Measurements from ENCODE around the gene IFRD2. TPM values are rescaled to one million over a fixed set of nuclear protein-coding genes. Genes with fewer than 3 reads are reported as not detected.

The IFRD2 gene
- total and polyA plus RNA-seq, 2 of the 13 experiments (the other 11 are each of a cell fraction or from before 2014, with no cell fraction given): 32.8 to 96.1 TPM

DNA sequence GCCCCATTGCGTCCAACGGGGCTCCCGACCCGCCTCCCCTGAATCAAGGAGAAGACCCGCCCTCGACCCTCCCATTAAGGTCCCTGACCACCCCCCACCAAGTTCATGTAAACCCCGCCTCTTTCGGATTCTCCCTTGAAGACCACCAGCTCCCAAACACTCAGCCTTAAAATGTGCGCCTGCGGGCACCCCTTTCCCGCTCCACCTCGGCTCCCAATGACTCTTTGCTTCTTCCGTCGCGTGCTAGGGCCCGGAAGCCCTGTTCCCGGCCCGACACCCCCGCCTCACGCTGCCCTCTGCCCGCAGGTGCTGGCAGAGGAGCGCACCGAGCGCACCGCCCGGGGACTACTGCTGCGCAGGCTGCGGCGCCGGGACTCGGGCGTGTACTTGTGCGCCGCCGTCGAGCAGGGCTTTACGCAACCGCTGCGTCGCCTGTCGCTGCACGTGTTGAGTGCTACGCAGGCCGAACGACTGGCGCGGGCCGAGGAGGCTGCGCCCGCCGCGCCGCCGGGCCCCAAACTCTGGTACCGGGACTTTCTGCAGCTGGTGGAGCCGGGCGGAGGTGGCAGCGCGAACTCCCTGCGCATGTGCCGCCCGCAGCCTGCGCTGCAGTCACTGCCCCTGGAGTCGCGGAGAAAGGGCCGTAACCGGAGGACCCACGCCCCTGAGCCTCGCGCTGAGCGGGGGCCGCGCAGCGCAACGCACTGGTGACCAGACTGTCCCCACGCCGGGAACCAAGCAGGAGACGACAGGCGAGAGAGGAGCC is 16.1 kb downstream of the IFRD2 start:
- DNase-seq (ENCODE audit: low spot score) (no peak), FAIRE-seq (no peak), ATAC-seq (no peak)
- peaks cover 14 to 30% of the 10 kb centered on the region in 2 experiments for H3K36me3 ChIP-seq (replicated peaks in 1 of 2; ENCODE audit: control insufficient read depth in 1 of 2, insufficient read depth in 2 of 2, low read length in 2 of 2)
- ChIA-PET CTCF (ENCODE audit: low intra/inter-chr PET ratio, low total read pairs) (interaction anchor here (6.4 kb wide), 1 partner anchor 49 kb away, joined by 63 read pairs; no protein-coding TSS in a partner anchor), POLR2A (interaction anchor here (0.8 to 1.7 kb wide), 3 partner anchors 12 to 16 kb away, joined by 3 to 7 read pairs (median 4); partner anchors contain the start of gene IFRD2)
- intact Hi-C loops (cut with micrococcal nuclease; ENCODE audit: unreplicated experiment) (no loop called here), in situ Hi-C loops (cut with HindIII; ENCODE audit: extremely low pct_ligation_motif_present, low pct_unique_long_range_greater_than_20kb) (loop anchor here (10.0 kb wide), 1 partner anchor 81 kb away; the partner anchor contains the start of gene GNAT1)
- H3K27ac ChIP-seq (ENCODE audit: extremely low read length, insufficient read depth, low read length): no peak overlapping the region
- no peak overlapping the region for H3K9ac ChIP-seq (ENCODE audit: insufficient read depth, low read depth, low read length)
- TF ChIP-seq RBFOX2 (IDR thresholded peaks at IDR 0.05; ENCODE audit: low read depth, low read length) (peak; percentile 66), TP53 (CRISPR knock-in tag; conservative IDR thresholded peaks at IDR 0.05) (no peak), SNAPC4 (CRISPR knock-in tag; IDR thresholded peaks at IDR 0.05) (no peak), AGO2 (optimal IDR thresholded peaks at IDR 0.05; ENCODE audit: low read depth, low read length) (peak; percentile 87)
- H3K4me2 ChIP-seq (ENCODE audit: low read depth, low read length): no peak overlapping the region
- H3K9me3 ChIP-seq (ENCODE audit: low read length): no peaks in the 10 kb centered on the region
- no peak overlapping the region for H3K4me3 ChIP-seq (replicated peaks in 1 of 3; ENCODE audit: insufficient read depth in 1 of 3, low read depth in 2 of 3, low read length in 3 of 3)
- H3K4me1 ChIP-seq (ENCODE audit: insufficient read depth, low read length): peaks cover 51% of the 10 kb centered on the region
- H2AFZ ChIP-seq (ENCODE audit: low read length): no peak overlapping the region
- no peaks in the 10 kb centered on the region for H3K27me3 ChIP-seq (ENCODE audit: control insufficient read depth in 1 of 2, insufficient read depth in 2 of 2, low read length in 2 of 2)
- peaks cover 12% of the 10 kb centered on the region for H3K79me2 ChIP-seq (ENCODE audit: insufficient read depth, low read length)
- BruUV-seq (replicated peaks): TSS peak; percentile 30
- no peaks in the 10 kb centered on the region; the same call in 1 of the 2 replicates for H4K20me1 ChIP-seq (ENCODE audit: insufficient read depth, low read length)
- WGBS (ENCODE audit: low lambda C conversion rate): 97% methylated on average over 74 of the region's 79 CpGs

Data from HepG2 (cell line).